Spleen (tissue), 11 donors: ENCODE measurements around the gene ITSN1. TPM values are rescaled to one million over a fixed set of nuclear protein-coding genes. Genes with fewer than 3 reads are reported as not detected.
A peak's percentile ranks its signal among the peaks of the same experiment; 100 is the strongest.

Experiments used
- DNase-seq: peaks from one replicate; pipeline ENCODE4 v3.0.0-alpha.2; 2020
- H3K27ac ChIP-seq, 8 donors: fragments of 200-600 bp; sonication (generic) in 7 of 8; 1 replicate in 4 of 8; 2 replicates in 4 of 8; pipeline versions ENCODE4 v1.5.0 to v1.8.0; 2016 to 2021; ENCODE audit warnings: inconsistent platforms in 4 of 8, mild to moderate bottlenecking in 4 of 8, moderate library complexity in 1 of 8
- H3K27me3 ChIP-seq, 7 donors: fragments of 200-600 bp; sonication (generic) in 6 of 7; replicated peaks in 1 of 7; 1 replicate in 4 of 7; 2 replicates in 3 of 7; pipeline versions ENCODE4 v1.5.0 to v1.8.0; 2016 to 2021; ENCODE audit warnings: inconsistent platforms in 3 of 7, mild to moderate bottlenecking in 1 of 7
- H3K36me3 ChIP-seq, 6 donors: fragments of 200-600 bp; sonication (generic) in 5 of 6; 1 replicate in 4 of 6; 2 replicates in 2 of 6; pipeline versions ENCODE4 v1.5.0 to v1.8.0; 2016 to 2021; ENCODE audit warnings: inconsistent platforms in 2 of 6
- H3K4me1 ChIP-seq, 6 donors: fragments of 200-600 bp; sonication (generic) in 5 of 6; 1 replicate in 3 of 6; 2 replicates in 3 of 6; pipeline versions ENCODE4 v1.5.0 to v1.8.0; 2016 to 2021; ENCODE audit warnings: inconsistent platforms in 3 of 6
- H3K4me3 ChIP-seq, 8 donors: fragments of 200-600 bp; sonication (generic) in 7 of 8; 1 replicate in 4 of 8; 2 replicates in 4 of 8; pipeline versions ENCODE4 v1.5.0 to v1.8.0; 2016 to 2021; ENCODE audit warnings: inconsistent platforms in 4 of 8, mild to moderate bottlenecking in 4 of 8, moderate library complexity in 2 of 8
- H3K9me3 ChIP-seq, 8 donors: fragments of 200-600 bp; sonication (generic) in 7 of 8; 1 replicate in 4 of 8; 2 replicates in 4 of 8; pipeline versions ENCODE4 v1.5.0 to v1.8.0; 2016 to 2021; ENCODE audit warnings: inconsistent platforms in 4 of 8
- POLR2A ChIP-seq, 3 donors: fragments of 450-650 bp; IDR thresholded peaks; one replicate each; pipeline ENCODE4 v1.5.1; 2017; ENCODE audit warnings: antibody characterized with exemption in 3 of 3, mild to moderate bottlenecking in 1 of 3
- POLR2AphosphoS5 ChIP-seq, 3 donors: sonication (generic); formaldehyde crosslinking; IDR thresholded peaks; one replicate each; pipeline ENCODE4 v1.5.1; 2017; ENCODE audit warnings: antibody characterized with exemption in 3 of 3
- WGBS, 5 donors: extraction: QIAGEN DNeasy Blood & Tissue Kit in 3 of 5; methylation state at CpG; one replicate each; pipeline versions ENCODE4 v1.1.5 to v1.1.7; 2013 to 2018; 5-methylcytosine and 5-hydroxymethylcytosine counted together
- intact Hi-C: fragments of 100-400 bp; cut with DNase I; formaldehyde crosslinking; loops from one replicate; pipeline ENCODE4 v1.15.0; 2023; ENCODE audit warnings: low total_unique reads
- polyA plus RNA-seq, 3 donors: library from polyadenylated mRNA; stranded (reverse); fragments of 200-250 nt; gene quantifications; one replicate each; pipeline ENCODE4 v1.2.1, GENCODE V29; 2013
- total RNA-seq, 7 donors: library from RNA; depleted of rRNA in 3 of 7; stranded (reverse); fragments of >200 nt in 3 of 7; fragmentation: NEBNext Ultra II Directional in 4 of 7; extraction: Animal tissue kit (Norgen Biotek cat#: 25700) in 4 of 7; gene quantifications; one replicate each; pipeline versions ENCODE4 v1.1.0 to v1.2.1, GENCODE V29; 2016 to 2021
- TF ChIP-seq, protein P1 (sequence below), 11 experiments: fragments of 200-600 bp in 7 of 11; fragments of 450-650 bp in 4 of 11; sonication (generic) in 4 of 11; IDR thresholded peaks in 8 of 11; conservative IDR thresholded peaks in 3 of 11; 1 replicate in 7 of 11; 2 replicates in 4 of 11; pipeline versions ENCODE4 v1.4.0 to v1.8.0; 2016 to 2021; ENCODE audit warnings: antibody characterized with exemption in 11 of 11, inconsistent platforms in 4 of 11, mild to moderate bottlenecking in 1 of 11
- donor health status: healthy with polysubstance abuse.
- donor health status: DM: no; HTN: no; CAD: no; lungs with moderate emphysema.
- donor health status: DM: no; HTN: no; CAD: no.
- donor health status: Bipolar disorder and iron deficiency.
- donor health status: healthy.
- donor health status: DM: no; HTN: no; CAD: no.
- donor health status: DM: yes; HTN: yes; CAD: no.

The ITSN1 gene
- total and polyA plus RNA-seq, 10 donors, result 4.1 to 89.0 (median 42.6) TPM

DNA sequence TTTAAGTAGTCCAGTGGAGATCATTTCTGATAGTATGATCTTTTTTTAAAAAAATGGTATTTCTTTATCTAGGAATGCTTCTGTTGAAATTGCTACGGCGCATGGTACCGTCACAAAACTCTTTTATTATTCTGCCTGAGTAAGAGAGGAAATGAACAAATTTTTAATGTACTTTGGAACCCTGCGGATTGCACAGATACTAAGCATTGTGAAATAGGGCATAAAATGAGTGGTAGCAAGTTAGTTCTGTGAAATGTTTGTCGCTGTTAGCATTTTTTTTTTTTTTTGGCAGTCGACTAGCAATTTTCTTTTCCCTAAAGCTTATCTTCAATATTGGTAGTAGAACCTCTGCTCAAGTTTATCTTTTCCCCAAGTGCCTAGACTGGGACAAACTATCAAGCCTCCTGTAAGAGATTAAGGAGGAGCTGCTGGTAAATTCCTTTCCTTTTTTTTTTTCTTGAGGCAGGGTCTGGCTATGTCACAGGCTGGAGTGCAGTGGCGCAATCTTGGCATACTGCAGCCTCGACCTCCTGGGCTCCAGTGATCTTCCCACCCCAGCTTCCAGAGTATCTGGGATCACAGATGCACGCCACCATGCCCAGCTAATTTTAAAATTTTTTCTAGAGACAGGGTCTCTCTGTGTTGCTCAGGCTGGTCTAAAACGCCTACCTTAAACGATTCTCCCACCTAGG lies 2.2 kb downstream of the ITSN1 start:
- peaks cover 3 to 63% (median 42%) of the 10 kb centered on the region in 6 donors for H3K4me1 ChIP-seq
- TF ChIP-seq POLR2AphosphoS5 (IDR thresholded peaks at IDR 0.05) (no peak), POLR2A (IDR thresholded peaks at IDR 0.05) (no peak)
- TF ChIP-seq, protein P1, sequence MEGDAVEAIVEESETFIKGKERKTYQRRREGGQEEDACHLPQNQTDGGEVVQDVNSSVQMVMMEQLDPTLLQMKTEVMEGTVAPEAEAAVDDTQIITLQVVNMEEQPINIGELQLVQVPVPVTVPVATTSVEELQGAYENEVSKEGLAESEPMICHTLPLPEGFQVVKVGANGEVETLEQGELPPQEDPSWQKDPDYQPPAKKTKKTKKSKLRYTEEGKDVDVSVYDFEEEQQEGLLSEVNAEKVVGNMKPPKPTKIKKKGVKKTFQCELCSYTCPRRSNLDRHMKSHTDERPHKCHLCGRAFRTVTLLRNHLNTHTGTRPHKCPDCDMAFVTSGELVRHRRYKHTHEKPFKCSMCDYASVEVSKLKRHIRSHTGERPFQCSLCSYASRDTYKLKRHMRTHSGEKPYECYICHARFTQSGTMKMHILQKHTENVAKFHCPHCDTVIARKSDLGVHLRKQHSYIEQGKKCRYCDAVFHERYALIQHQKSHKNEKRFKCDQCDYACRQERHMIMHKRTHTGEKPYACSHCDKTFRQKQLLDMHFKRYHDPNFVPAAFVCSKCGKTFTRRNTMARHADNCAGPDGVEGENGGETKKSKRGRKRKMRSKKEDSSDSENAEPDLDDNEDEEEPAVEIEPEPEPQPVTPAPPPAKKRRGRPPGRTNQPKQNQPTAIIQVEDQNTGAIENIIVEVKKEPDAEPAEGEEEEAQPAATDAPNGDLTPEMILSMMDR (IDR thresholded peaks at IDR 0.05 in 8 of 11, conservative IDR thresholded peaks at IDR 0.05 in 3 of 11), result no peak
- 49 to 72% (median 54%) methylated on average over 11 of the region's 11 CpGs for WGBS, 5 donors
- peaks cover 0 to 26% (median 3%) of the 10 kb centered on the region in 7 donors for H3K27me3 ChIP-seq
- peak overlapping the region; percentile 67 to 94 (median 91) for H3K27ac ChIP-seq
- H3K9me3 ChIP-seq, result no peaks in the 10 kb centered on the region
- intact Hi-C loops, result no loop called here
- H3K4me3 ChIP-seq, result peak overlapping the region in 6 of 8 donors; percentile 77 to 100 (median 98)
- DNase-seq, result no peak
- H3K36me3 ChIP-seq, result no peaks in the 10 kb centered on the region

DNA sequence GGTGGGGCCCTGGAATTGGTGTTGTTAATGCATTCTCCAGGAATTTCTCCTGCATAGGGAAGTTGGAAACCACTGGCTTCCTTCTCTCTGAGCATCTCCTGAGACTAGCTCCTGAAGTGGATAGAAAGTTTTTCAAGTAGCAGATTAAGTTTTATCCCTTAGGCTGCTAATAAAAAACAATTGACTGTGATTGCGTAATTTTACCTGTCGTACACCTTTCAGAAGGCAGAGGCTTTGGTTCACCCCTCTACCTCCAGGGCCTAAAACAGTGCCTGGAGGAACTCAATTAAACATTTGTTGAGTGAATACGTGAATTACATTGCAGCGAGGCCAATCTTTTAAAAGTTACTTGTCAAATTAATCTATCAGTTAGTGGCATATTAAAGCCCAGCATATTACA lies 3.4 kb downstream of the ITSN1 start:
- no peak for DNase-seq

DNA sequence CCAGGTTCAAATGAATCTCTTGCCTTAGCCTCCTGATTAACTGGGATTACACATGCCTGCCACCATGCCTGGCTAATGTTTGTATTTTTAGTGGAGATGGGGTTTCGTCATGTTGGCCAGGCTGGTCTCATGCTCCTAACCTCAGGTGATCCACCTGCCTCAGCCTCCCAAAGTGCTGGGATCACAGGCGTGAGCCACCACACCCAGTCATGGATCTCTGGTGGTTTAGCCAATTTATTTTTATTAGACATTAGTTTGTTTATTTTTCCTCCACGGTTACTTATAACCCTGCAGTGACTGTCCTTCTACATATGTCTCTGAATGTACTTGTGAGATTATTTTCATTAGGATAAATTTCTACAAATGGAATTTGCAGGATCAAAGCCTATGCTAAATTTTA lies 5.3 kb downstream of the ITSN1 start:
- 90 to 97% (median 95%) methylated on average over 3 of the region's 3 CpGs for WGBS, 5 donors
- H3K36me3 ChIP-seq, result no peaks in the 10 kb centered on the region
- no peak for TF ChIP-seq POLR2A (IDR thresholded peaks at IDR 0.05)
- TF ChIP-seq, protein P1 (IDR thresholded peaks at IDR 0.05 in 8 of 11, conservative IDR thresholded peaks at IDR 0.05 in 3 of 11), result no peak
- TF ChIP-seq POLR2AphosphoS5 (IDR thresholded peaks at IDR 0.05), result no peak
- intact Hi-C loops, result no loop called here
- DNase-seq, result no peak
- H3K9me3 ChIP-seq, result no peaks in the 10 kb centered on the region
- peaks cover 0 to 70% (median 43%) of the 10 kb centered on the region in 6 donors for H3K4me1 ChIP-seq
- H3K4me3 ChIP-seq, result no peak overlapping the region
- peaks cover 0 to 24% (median 3%) of the 10 kb centered on the region in 7 donors for H3K27me3 ChIP-seq
- peak overlapping the region in 1 of 8 donors; percentile 68 for H3K27ac ChIP-seq

More for the DNA sequence above, 3.4 kb downstream of the ITSN1 start:
- intact Hi-C loops, result no loop called here
- Histone ChIP-seq H3K9me3 (no peaks in the 10 kb centered on the region), H3K27ac (peak overlapping the region in 4 of 8 donors; percentile 90 to 94 (median 92)), H3K36me3 (no peaks in the 10 kb centered on the region), H3K4me1 (peaks cover 3 to 61% (median 42%) of the 10 kb centered on the region in 6 donors), H3K27me3 (peaks cover 0 to 26% (median 3%) of the 10 kb centered on the region in 7 donors), H3K4me3 (no peak overlapping the region)
- TF ChIP-seq POLR2AphosphoS5 (IDR thresholded peaks at IDR 0.05) (no peak), POLR2A (IDR thresholded peaks at IDR 0.05) (no peak)
- TF ChIP-seq, protein P1 (IDR thresholded peaks at IDR 0.05 in 8 of 11, conservative IDR thresholded peaks at IDR 0.05 in 3 of 11), result no peak
- WGBS, 5 donors, result 93 to 98% (median 94%) methylated on average over 4 of the region's 4 CpGs

DNA sequence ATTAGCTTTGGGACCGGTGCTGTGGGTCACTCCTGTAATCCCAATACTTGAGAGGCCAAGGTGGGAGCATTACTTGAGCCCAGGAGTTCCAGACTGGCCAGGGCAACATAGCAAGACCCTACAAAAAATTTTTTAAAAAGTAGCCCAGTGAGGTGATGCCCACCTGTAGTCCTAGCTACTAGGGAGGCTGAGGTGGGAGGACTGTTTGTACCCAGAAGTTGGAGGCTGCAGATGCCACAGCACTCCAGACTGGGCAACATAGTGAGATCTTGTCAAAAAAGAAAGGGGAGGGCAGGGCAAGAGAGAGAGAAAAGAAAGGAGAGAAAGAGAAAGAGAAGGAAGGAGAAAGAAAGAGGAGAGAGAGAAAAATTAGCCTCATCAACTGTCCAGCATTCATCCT lies 6.3 kb downstream of the ITSN1 start:
- H3K27me3 ChIP-seq, result peaks cover 0 to 15% (median 0%) of the 10 kb centered on the region in 7 donors
- TF ChIP-seq, protein P1 (IDR thresholded peaks at IDR 0.05 in 8 of 11, conservative IDR thresholded peaks at IDR 0.05 in 3 of 11), result no peak
- TF ChIP-seq POLR2A (IDR thresholded peaks at IDR 0.05) (no peak), POLR2AphosphoS5 (IDR thresholded peaks at IDR 0.05) (no peak)
- H3K9me3 ChIP-seq, result no peaks in the 10 kb centered on the region
- peaks cover 0 to 65% (median 40%) of the 10 kb centered on the region in 6 donors for H3K4me1 ChIP-seq
- intact Hi-C loops, result no loop called here
- peak overlapping the region in 7 of 8 donors; percentile 3 to 73 (median 39) for H3K27ac ChIP-seq
- no peaks in the 10 kb centered on the region for H3K36me3 ChIP-seq
- WGBS, 5 donors, result 86 to 100% (median 93%) methylated on average over 1 of the region's 1 CpG
- no peak for DNase-seq
- H3K4me3 ChIP-seq, result no peak overlapping the region
